GM19467 (cell line): ENCODE data around the gene GUF1.
A peak's percentile ranks its signal among the peaks of the same experiment; 100 is the strongest.

Experiments used
- ATAC-seq: cut with Tn5 transposase; IDR thresholded peaks from one replicate; pipeline ENCODE4 v1.9.1; 2021; ENCODE audit warnings: mild to moderate bottlenecking, moderate library complexity; ENCODE audit not compliant: unreplicated experiment

The GUF1 gene

GRCh38 chr4:44678094-44679041, at the start of gene GUF1:
Gene GUF1, plus strand, starts transcription at chr4:44678420. Its CDS starts 203 bp downstream, at chr4:44678623.
- ATAC-seq = peak; percentile 98

GRCh38 chr4:44629280-44629866, 48.8 kb upstream of the GUF1 start:
- peak; percentile 90 for ATAC-seq

GRCh38 chr4:44632089-44632488, 46.1 kb upstream of the GUF1 start:
- ATAC-seq = no peak

- no peak for ATAC-seq
These were observed 45.5 kb upstream of the GUF1 start for GRCh38 chr4:44632733-44633132.

- ATAC-seq = no peak
These were observed 40.1 kb upstream of the GUF1 start for GRCh38 chr4:44638091-44638490.

- ATAC-seq = no peak
These were observed 32.1 kb upstream of the GUF1 start for GRCh38 chr4:44646151-44646550.

GRCh38 chr4:44651425-44651824, 26.8 kb upstream of the GUF1 start, which contains the start of gene YIPF7:
Gene YIPF7, minus strand, starts transcription at chr4:44651625. Its CDS starts 1,525 bp downstream, at chr4:44650100.
- no peak for ATAC-seq

- ATAC-seq = no peak
These were observed 26.2 kb upstream of the GUF1 start for GRCh38 chr4:44652002-44652401.

GRCh38 chr4:44660396-44660795, 17.8 kb upstream of the GUF1 start:
- ATAC-seq = no peak

- no peak for ATAC-seq
These were observed 16.1 kb upstream of the GUF1 start for GRCh38 chr4:44661940-44662622.

- ATAC-seq = no peak
These were observed 15.6 kb upstream of the GUF1 start for GRCh38 chr4:44662623-44663005.

- ATAC-seq = no peak
These were observed 14.5 kb upstream of the GUF1 start for GRCh38 chr4:44663539-44664263.

GRCh38 chr4:44668526-44668925, 9.7 kb upstream of the GUF1 start:
- no peak for ATAC-seq

- ATAC-seq = no peak
These were observed 7.6 kb upstream of the GUF1 start for GRCh38 chr4:44670506-44671199.

- ATAC-seq = no peak
These were observed 6.6 kb upstream of the GUF1 start for GRCh38 chr4:44671636-44672035.

GRCh38 chr4:44674471-44674870, 3.7 kb upstream of the GUF1 start:
- no peak for ATAC-seq

- no peak for ATAC-seq
These were observed 2.9 kb upstream of the GUF1 start for GRCh38 chr4:44675366-44675765.

GRCh38 chr4:44679060-44679459, 840 bp downstream of the GUF1 start:
- peak; percentile 2 for ATAC-seq

GRCh38 chr4:44684648-44685047, 6.4 kb downstream of the GUF1 start:
- ATAC-seq = no peak

- ATAC-seq = no peak
These were observed 22.2 kb downstream of the GUF1 start for GRCh38 chr4:44700427-44700826.
